GM21723 (cell line): ENCODE data around the gene GPX7.

Experiments
- ATAC-seq: cut with Tn5 transposase; IDR thresholded peaks from one replicate; pipeline ENCODE4 v1.9.1; 2021; ENCODE audit warnings: mild to moderate bottlenecking, moderate library complexity; ENCODE audit not compliant: unreplicated experiment

The GPX7 gene

DNA sequence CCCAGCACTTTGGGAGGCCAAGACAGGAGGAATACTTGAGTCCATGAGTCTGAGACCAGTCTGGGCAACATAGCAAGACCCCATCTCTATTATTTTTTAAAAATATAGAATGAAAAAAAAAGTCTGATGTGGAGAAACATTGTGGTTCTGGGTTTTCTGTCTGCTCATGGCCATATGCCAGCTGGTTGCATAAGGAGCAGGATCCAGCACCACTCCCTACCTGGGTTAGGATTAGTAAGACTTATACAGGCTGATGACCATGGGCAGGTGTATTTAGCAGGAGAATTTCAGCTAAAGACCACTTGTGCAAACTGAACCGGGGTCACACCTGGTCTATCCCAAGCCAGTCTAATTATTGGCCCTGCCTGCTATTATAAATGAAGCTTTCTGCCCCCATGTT lies 16.7 kb upstream of the GPX7 start:
- no peak for ATAC-seq

DNA sequence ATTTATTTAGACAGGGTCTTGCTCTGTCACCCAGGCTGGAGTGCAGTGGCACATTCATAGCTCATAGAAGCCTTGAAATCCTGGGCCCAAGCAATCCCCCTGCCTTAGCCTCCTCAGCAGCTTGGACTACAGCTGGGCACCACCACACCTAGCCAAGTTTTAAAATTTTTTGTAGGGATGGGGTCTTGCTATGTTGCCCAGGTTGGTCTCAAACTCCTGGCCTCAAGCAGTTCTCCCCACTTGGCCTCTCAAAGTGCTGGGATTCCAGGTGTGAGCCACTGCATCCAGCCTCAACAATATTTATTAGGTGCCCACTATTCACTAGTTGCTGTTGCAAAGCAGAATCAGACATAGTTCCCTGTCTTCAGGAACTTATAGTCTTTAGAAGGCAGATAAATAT lies 14.1 kb upstream of the GPX7 start:
- no peak for ATAC-seq

DNA sequence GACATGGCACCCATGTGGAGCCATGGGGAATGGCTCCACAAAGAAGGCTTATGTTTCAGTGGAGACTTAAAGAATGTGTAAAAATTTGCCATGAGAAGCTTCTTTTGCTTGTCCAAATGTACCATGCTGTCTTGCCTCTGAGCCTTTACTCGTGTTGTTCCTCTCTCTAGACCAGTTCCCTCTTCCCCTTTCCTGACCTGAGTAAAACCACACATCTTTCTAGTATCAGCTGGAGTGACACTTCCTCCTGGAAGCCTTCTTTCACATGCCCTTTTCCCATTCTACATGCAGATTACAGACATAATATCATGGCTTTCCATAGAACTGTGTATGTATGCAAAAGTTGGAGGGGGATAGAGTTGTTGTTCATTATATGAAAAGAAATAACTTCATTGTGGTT lies 13.6 kb upstream of the GPX7 start:
- ATAC-seq = no peak

DNA sequence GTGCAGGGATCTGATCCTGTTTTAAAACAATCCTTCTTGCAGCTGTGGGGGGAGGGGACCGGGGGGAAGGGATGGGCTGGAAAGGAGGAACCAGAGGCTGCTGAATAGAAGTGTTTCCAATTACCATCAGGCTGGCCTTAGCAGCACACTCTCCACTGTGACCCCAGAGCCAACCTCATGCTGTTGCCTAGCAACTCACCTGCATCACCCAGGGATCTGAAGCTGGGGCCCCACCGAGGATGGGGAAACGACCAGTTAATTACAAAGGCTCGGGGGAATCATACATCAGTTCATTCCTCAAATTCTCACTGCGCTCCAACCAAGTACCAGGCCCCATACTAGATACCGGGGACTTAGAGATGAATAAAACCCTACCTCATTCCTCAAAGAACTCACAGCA lies 11.9 kb upstream of the GPX7 start:
- no peak for ATAC-seq

DNA sequence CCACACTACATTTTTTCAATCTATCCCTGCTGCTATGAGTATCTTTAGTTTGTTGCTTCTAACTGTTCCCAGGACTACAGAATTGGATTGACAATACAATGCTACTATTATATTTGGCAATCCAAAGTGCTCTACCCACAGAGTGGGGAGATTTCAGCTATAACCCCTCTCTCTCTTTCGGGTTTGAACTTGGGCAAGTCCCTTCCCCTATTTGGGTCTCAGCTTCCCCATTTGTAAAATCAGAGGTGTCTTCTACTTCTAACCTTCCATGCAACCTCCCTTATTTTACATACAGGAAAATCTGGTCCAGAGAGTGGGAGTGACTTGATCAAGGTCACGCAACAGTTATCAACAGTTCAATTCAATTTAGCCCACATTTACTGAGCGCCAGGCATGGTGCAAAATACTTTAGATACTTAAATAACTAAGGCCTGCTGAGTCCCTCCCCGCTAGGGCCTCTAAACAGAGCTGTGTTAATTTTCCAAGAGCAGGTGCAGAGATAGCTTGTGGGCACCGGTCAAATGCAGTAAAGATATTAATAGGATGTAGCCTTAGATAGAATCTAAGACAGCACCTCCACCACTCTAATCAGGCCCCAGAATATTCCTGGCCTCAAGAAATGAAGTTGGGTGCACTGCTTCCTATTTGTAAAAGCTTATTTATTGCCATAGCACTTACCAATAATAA lies 9.4 kb upstream of the GPX7 start:
- ATAC-seq = no peak

DNA sequence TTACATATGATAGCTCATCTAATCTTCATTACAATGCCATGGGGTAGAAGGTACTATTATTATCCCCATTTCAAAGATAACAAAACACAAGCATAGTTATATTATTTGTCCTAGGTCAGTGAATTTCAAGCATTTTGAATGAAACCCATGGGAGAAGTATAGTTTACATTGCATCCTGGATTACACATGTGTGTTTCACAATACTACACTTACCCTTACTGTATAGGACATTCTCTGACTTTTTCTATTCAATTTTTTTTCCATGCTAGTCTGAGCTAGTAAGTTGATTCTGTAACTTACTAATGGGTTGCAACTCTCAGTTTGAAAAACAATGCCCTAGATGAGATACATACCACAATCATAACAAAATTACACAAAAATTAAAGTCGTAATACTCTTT lies 8.7 kb upstream of the GPX7 start:
- ATAC-seq = no peak

DNA sequence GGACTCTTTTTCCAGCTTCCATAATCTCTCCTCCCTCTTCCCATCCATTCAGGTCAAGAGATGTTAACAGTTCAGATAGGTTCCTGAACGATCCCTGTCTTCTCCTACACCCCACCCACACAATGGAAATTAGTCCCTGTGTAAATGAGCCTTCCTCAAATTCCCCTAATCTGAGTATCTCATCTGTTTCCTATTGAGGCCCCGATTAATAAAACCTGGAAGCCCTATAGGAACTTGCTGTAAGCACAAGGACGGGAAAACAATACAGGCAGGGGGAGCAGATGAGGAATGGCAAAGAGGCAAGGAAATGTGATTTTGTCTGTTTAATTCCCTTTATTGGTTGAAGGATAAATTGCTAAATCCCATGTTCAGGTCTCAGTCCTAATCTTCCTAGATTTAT lies 7.1 kb upstream of the GPX7 start:
- ATAC-seq = no peak

DNA sequence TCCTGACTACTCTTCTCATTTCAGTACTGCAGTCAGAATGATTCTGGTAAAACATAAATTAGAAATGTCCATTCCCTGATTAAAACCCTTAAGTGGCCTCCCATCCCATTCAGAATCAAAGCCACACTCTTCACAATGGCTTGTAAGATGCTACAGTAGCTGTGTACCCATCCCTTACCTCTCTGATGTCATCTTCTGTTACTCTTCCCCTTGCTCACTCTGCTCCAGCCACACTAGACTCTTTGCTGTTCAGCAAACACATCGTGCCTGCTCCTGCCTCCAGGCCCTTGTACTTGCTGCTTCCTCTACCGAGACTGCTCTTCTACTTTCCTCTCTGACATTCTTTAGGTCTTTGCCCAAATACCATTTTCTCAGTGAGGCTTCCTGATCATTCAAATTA lies 4.3 kb upstream of the GPX7 start:
- no peak for ATAC-seq

DNA sequence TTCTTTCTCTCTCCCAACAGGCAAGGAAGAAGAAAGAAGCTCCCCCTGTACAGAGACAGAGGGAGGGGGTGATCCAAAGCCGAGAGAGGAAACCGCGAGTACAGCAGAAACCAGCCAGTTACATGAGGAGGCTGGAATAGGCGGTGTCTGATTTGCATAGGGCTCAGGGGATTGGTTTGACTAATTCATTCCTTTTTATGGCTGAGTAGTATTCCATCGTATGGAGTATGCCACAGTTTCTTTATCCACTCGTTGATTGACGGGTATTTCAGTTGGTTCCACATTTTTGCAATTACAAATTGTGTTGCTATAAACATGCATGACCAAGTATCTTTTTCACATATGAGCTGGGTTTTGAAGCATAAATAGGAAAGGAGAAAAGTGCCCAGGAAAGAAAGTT lies 3.4 kb upstream of the GPX7 start:
- no peak for ATAC-seq

DNA sequence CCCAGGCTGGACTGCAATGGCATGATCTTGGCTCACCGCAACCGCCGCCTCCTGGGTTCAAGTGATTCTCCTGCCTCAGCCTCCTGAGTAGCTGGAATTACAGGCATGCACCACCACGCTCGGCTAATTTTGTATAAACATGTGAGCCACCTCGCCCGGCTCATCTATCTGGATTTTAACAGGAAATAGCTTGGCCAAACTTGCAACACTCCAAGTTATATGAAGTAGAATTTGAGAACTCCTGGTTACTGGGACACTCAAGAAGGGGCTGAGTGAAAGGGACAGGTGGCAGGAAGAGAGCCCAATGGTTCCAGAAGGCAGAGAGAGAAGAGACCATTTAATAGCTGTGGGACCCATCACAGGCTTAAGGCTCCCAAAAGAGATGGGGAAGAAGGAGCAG lies 2.9 kb upstream of the GPX7 start:
- no peak for ATAC-seq

DNA sequence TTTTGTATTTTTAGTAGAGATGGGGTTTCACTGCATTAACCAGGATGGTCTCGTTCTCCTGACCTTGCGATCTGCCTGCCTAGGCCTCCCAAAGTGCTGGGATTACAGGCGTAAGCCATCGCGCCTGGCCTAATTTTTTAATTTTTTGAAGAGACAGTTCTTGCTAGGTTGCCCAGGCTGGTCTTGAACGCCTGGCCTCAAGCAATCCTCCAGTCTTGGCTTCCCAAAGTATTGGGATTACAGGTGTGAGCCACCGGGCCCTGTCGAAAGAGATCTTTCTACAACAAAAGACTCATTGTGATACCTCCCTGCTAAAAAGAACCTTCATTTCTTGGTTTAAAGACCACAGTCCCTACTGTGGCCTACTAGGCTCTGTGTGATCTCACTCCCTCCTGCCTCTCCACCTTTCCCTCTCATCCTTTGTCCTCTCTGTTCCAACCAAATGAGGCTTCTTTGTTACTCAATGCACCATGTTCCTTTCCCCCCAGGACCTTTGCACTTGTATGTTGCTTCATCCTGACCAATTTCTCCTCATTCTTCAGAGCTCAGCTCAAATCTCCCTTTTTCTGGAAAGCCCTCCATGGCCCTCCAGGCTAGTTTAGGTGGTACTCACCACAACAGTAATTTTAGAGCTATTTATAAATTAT lies 1.5 kb upstream of the GPX7 start:
- no peak for ATAC-seq

DNA sequence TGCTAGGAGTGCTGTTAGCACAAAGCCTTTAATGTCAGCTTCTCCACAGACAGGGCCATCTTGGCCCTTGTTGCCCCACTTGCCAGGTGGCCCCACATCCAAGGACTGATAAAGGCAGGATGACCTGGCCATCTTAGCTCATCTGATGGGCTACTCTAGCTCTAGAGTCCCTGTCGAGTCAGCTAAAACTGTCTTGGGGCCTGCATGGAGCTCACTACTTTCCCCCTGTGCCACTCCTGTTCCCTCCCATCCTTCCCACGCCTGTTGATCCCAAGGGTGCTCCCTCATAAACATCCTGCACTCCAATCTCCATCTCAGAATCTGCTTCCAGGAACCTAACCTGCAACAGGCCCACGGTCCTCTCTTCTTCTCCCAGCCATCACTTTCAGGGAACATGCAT lies 652 bp upstream of the GPX7 start:
- no peak for ATAC-seq

DNA sequence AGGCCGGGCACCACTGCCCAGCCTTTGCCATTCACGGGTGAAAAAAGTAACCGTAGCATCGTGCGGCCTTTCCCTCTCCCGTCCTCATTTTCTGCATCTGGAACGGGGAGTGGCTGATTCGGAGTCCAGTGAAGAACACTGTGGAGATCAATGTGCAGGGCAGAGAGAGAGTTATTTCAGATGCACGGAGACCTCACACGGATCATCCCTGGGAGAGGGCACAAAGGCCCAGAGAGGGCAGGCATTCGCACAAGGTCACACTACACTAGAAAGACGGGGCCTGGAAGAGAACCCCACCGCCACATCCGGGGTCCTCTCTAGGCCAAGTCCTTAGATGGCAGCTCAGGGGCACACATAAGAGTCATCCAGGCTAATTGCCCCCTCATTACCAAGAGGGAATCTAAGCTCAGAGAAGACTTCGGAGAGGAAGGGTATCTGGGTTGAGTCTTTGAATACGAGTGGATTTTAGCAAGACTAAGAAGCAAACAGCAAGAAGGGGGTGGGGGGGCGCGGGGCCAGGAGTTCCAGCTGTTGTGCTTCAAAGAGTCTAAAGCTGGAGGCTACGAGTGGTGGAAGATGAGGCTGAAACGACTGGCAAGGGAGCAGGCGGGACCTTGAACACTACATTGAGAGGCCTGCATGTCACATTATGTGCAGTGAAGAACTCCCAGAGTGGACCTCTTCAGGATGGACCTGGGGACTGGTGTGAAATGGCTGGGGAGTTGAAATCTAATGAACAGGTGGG lies 857 bp downstream of the GPX7 start:
- no peak for ATAC-seq

DNA sequence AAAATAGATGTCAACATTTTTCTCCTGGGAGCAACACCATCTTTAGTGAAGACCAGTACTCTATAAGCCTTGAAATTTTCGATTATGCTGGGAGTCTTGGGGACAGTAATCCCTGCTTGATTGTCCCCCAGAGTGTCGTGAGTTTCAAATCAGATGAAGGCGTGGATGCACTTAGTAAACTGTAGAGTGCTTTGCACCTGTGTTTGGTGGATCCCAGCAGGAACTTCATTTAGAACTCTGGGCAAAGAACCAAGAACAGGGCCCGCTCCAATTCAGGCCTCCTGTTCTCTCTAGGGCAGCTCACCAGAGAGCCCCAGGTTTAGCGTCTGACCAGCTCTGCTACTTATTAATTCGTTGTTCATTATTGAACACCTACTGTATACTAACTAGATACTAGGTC lies 1.5 kb downstream of the GPX7 start:
- no peak for ATAC-seq

DNA sequence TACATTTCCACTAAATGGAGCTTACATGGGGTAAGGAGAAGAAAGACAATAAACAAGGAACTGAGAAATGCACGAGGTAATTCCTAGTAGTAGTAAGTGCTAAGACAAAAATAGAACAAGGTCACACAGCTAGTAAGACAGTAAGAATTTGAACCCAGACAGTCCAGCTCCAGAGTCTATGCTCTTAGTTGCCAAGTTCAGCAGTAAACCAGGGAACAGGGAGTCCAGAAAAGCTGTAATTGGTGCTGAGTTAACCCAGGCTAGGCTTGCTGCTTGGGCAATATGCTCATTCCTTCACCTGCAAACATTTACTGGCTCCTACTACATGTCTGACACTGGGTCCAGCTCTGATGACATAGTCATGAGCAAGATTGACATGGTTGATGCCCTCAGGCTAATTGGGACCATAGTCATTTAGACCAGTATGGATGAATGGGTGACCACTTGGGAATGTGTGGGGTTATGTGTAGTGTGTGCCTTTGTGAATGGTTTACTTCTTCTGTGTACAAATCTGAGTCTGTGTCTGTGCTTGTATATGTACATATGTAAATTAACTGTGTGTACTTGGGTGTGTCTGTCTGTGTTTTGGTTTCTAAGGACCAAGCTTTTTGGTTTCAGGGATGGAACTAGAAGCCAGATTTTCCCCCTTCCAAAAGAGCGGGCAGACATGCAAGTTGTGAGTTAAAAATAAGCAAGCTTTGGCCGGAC lies 2.0 kb downstream of the GPX7 start:
- no peak for ATAC-seq

DNA sequence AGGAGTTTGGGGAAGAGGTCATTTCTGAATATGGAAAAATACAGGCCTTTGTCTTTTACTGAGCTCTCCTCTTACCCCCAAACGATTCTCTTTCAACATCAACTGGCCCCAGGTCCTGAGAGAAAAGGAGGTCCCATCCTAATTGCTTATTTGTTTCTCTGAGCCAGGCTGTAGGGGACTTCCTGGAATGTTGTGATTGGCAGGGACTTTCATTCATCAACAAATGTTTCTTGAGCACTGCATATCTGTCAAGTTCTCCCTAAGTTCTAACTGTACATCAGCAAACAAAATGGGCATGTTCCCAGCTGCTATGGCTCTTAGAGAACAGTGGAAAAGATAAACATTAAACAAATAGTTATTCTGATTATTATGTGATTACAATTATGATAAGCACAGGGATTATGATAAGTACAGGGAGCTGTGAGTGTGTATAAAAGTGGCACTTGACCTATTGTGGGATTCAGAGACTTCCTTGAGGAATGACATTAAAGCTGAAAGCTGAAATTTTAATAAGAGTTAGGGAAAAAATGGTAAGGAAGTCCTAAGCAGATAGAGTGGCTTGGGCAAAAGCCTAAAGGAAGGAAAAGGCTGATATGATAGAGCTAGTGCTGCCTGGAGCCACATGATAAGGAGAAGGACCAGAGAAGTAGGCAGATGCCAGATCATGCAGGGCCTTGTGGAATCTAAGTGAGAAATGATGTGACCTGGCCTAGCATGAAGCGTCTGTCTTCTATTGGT lies 11.6 kb downstream of the GPX7 start:
- ATAC-seq = no peak

DNA sequence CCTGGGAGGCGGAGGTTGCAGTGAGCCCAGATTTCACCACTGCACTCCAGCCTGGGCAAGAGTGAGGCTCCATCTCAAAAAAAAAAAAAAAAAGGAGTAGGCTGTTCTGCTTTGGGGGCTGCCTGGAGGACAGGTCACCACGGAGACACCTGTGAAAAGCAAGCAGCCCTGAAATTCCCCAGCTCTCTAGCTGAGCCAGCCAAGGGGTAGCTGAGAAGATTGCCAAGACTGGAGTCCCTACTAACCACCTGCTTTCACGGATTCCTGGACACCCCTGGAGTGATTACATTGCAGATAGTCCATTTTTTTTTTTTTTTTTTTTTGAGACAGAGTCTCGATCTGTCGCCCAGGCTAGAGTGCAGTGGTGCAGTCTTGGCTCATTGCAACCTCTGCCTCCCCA lies 12.5 kb downstream of the GPX7 start:
- ATAC-seq = no peak

DNA sequence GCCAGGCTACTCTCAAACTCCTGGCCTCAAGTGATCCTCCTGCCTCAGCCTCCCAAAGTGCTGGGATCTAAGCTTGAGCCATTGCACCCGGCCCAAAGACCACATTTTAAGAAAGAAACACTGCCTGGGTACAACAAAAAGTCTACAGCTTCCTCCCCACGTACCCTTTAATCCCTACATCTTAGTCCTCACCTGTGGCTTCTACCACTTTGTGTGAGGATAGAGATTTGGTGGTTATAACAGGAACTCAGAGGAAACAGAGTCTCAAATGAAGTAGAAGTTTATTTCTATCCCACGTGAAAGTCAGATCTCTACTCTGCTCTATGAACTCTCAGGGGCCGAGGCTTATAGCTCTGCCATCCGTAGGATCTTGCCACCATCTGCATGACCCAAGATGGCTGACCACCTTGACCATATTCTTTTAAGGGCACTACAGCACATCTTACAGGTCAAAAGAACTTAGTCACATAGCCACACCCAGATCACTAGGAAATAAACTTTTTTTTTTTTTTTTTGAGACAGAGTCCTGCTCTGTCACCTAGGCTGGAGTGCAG lies 13.4 kb downstream of the GPX7 start:
- ATAC-seq = no peak

DNA sequence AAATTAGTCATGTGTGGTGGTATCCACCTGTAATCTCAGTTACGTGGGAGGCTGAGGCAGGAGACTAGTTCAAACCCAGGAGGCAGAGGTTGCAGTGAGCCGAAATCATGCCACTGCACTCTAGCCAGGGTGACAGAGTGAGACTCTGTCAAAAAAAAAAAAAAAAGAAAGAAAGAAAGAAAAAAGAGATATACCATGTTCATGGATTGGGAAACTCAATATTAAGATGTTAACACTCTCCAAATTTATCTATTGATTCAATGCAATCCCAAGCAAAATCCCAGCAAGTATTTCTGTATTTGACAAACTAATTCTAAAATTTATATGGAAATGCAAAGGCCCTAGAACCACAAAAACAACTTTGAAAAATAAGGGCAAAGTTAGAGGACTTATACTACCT lies 19.8 kb downstream of the GPX7 start:
- ATAC-seq = no peak

DNA sequence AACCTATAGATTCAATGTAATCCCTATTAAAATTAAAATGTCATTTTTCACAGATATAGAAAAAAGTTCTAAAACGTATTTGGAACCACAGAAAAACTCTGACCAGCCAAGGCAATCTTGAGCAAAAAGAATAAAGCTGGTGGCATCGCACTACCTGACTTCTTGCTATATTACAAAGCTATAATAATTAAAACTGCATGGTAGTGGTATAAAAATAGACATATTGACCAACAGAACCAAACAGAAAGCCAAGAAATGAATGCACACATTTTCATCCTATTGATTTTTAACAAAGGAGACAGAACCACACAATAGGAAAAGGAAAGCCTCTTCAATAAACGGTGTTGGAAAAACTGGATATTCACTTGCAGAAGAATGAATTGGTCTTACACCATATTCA lies 21.6 kb downstream of the GPX7 start:
- no peak for ATAC-seq

DNA sequence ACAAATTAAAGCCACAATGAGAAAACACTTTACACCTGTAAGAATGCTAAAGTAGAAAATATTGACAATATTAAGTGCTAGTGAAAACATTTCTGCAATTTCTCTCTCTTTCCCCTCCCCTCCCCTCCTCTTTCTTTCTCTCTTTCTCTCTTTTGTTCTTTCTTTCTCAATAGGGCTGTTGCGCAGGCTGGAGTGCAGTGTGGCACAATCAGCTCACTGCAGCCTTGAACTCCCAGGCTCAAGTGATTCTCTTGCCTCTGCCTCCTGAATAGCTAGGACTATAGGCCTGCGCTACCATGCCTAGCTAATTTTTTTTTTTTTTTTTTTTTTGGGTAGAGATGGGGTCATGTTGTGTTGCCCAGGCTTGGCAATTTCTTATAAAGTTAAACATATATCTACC lies 24.9 kb downstream of the GPX7 start:
- no peak for ATAC-seq
